Measurements from ENCODE around the gene UBE2B.

The UBE2B gene

DNA sequence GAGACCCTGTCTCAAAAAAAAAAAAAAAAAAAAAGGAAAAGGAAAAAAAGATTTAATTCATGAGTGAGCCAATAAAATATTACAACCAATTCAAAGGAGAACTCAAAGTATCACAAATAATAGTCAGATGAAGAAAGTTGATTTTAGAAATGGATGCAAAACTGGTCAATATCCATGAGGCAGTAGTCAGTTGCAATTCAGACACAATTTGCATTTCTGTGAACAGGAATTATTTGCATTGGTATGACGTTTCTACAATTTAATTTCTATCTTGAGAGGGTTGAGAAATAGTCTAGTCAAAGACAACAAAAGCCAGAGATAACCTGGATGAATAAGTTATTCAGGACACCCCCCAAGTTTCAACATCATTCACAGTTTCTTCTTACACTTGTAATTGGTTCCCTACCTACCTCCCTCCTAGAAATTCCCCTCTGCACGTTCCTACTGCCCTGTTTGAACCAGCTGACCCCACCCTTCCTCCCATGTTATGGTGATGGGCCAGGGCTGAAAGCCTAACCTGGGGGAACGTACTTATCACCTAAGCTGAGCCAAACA is 68.9 kb downstream of the UBE2B start:
- H3K4me3 ChIP-seq (ENCODE audit: low read depth, low read length), result no peak overlapping the region
- DNase-seq (ENCODE audit: low read depth), result no peak
- in situ Hi-C loops (cut with HindIII; ENCODE audit: low sequenced_read_pairs), result no loop called here
- TF ChIP-seq CTCF (IDR thresholded peaks at IDR 0.05; ENCODE audit: low read depth, low read length, missing control alignments), result no peak
